Stimulated activated naive CD8-positive, alpha-beta T cell treated with anti-CD3 and anti-CD28 coated beads, Interleukin-15, amount 100 ng/mL, for 72 hours (primary cell): ENCODE data around the gene EPHA1.

Source experiments
- ATAC-seq: fragments of 150-1000 bp; cut with Tn5 transposase; 2 replicates; pipeline ENCODE4 v1.10.0; 2021; ENCODE audit warnings: mild to moderate bottlenecking, moderate library complexity
- DNase-seq, 2 donors: peaks; one replicate each; pipeline ENCODE4 v3.0.0; 2021 to 2022
- H3K27ac Mint-ChIP-seq, 2 donors: one replicate each; pipeline ENCODE4 v1.8.0; 2022; ENCODE audit warnings: mild to moderate bottlenecking in 2 of 2, mixed read lengths in 2 of 2, moderate library complexity in 2 of 2
- H3K27me3 Mint-ChIP-seq: one replicate; pipeline ENCODE4 v1.8.0; 2022; ENCODE audit warnings: mixed read lengths
- H3K4me1 Mint-ChIP-seq: one replicate; pipeline ENCODE4 v1.8.0; 2022; ENCODE audit warnings: mild to moderate bottlenecking, mixed read lengths
- H3K4me3 Mint-ChIP-seq, 2 donors: one replicate each; pipeline ENCODE4 v1.8.0; 2022; ENCODE audit warnings: mild to moderate bottlenecking in 2 of 2, mixed read lengths in 2 of 2, moderate library complexity in 1 of 2
- H3K9me3 Mint-ChIP-seq, 2 donors: one replicate each; pipeline ENCODE4 v1.8.0; 2022; ENCODE audit warnings: mixed read lengths in 2 of 2

EPHA1 gene

DNA sequence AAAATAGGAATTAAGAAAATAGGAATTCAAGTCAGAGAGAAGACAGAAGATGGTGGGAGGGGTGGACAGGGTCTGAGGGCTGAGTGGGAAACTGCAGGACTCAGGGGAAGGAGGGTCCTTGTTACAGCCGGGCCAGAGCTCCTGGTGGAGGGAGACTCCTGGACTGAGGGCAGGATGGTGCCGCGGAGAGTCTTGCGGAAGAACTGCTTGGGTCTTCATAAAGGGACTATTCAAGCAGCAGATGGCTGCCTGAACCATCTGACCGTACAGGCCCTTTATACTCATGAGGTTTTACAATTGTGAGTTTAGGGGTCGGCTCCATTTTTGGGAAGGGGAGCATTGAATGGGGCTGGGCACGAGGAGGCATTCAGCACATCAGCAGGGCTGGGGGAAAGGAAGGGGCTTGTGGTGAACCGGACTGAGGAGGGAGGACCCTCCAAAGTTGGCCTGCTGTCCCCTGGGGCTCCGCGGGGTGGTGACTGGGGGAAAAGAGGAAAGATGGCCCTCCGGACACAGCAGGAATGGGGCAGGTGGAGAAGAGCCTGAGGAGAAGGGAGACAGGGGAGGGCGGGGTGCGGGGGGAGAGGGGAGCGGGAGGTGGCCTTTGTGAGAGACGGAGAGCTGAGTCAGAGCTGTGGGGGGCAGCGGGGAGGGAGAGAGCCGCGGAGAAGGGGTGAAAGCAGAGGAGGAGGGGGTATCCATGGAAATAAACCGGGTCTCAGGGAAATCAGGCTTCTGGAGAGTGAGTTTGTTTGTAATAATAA lies 47.7 kb downstream of the EPHA1 start:
- H3K27me3 Mint-ChIP-seq, result peaks cover 38% of the 10 kb centered on the region
- peaks cover 10% of the 10 kb centered on the region for H3K4me1 Mint-ChIP-seq
- H3K27ac Mint-ChIP-seq, result no peak overlapping the region
- ATAC-seq (no peak), DNase-seq (no peak)
- H3K4me3 Mint-ChIP-seq, result peak overlapping the region; percentile 60 to 65
- no peaks in the 10 kb centered on the region for H3K9me3 Mint-ChIP-seq

- Mint-ChIP-seq H3K4me1 (peaks cover 10% of the 10 kb centered on the region), H3K9me3 (no peaks in the 10 kb centered on the region), H3K27ac (no peak overlapping the region), H3K4me3 (no peak overlapping the region), H3K27me3 (peaks cover 33% of the 10 kb centered on the region)
- DNase-seq (no peak), ATAC-seq (no peak)
These were observed 48.8 kb downstream of the EPHA1 start for GRCh38 chr7:143359771-143360353.

- H3K27ac Mint-ChIP-seq, result no peak overlapping the region
- no peak for DNase-seq
- ATAC-seq, result no peak
- no peaks in the 10 kb centered on the region for H3K9me3 Mint-ChIP-seq
- H3K4me1 Mint-ChIP-seq, result peaks cover 16% of the 10 kb centered on the region
- peaks cover 20% of the 10 kb centered on the region for H3K27me3 Mint-ChIP-seq
- H3K4me3 Mint-ChIP-seq, result no peak overlapping the region
These were observed 50.0 kb downstream of the EPHA1 start for GRCh38 chr7:143358626-143359025.

GRCh38 chr7:143356414-143357050 lies 52.1 kb downstream of the EPHA1 start:
- no peak for DNase-seq
- H3K4me1 Mint-ChIP-seq, result peaks cover 18% of the 10 kb centered on the region
- no peaks in the 10 kb centered on the region for H3K9me3 Mint-ChIP-seq
- H3K27me3 Mint-ChIP-seq, result peaks cover 13% of the 10 kb centered on the region
- no peak overlapping the region for H3K27ac Mint-ChIP-seq
- H3K4me3 Mint-ChIP-seq, result no peak overlapping the region
- ATAC-seq, result no peak

DNA sequence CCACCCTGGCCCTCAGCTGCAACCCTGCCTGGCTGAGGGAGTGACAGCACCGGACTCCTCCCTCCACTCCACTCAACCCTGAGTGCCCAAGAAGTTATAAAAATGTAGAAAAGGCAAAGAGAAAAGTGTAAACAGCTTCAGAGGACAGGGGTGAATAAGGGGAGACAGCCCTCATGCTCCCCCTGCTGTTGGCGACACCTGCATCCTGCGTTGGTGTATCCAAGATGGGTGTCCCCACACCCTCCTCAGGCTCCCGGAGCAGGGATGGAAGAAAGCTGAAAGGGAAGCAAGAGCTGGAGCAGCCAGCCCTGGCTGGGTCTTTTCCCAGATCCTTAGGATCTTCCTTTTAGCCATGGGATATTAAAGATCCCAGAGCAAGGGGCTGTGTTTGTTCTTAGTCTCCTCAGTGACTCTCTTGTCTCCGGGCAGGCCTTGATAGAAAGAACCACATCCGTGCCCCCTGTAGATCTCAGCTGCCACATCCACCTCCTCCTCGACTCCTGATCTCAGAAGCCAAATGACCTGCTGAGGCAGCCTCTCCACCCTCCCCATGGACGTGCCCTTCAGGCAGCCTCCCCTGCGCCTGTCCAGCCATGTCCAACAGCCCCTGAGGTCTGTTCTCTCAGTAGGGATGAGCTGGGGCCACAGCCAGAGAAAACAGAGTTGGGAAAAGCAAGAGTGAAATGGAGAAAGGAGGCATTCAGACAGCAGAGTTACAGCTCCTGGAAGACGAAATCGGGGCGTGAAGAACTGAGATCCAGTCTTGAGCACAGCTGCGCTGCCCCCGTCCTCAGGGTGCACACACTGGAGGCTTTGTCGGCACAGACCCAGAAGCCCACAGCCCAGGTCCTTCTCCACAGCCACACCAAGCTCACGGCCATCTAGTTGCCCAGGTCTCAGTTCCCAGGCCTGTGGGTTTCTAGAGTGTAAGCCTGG lies 52.9 kb downstream of the EPHA1 start:
- peak overlapping the region in 1 of 2 donors; percentile 28 for H3K27ac Mint-ChIP-seq
- no peaks in the 10 kb centered on the region for H3K9me3 Mint-ChIP-seq
- DNase-seq, result no peak
- peaks cover 19% of the 10 kb centered on the region for H3K4me1 Mint-ChIP-seq
- H3K27me3 Mint-ChIP-seq, result peaks cover 6% of the 10 kb centered on the region
- H3K4me3 Mint-ChIP-seq, result no peak overlapping the region
- ATAC-seq, result no peak

DNA sequence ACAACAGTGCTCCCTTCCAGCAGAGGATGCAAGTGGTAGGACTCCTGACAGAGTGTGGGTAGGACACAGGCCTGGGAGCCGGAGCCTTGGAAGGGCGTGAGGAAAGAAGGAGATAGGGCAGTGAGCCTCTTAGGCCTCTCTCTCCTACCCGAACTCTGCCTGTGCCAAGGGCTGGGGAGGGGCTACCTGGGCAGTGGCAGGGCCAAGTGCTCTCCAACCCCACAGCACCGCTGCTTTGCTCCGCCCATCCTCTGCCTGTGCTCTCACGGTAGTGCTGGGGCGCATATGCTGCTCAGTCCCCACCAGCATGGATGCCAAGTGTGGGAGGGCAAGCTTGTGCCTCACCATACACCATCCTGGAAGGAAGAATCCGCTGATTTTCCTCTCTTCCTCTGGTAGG lies 53.7 kb downstream of the EPHA1 start:
- Mint-ChIP-seq H3K9me3 (no peaks in the 10 kb centered on the region), H3K4me3 (no peak overlapping the region), H3K27ac (no peak overlapping the region), H3K4me1 (peaks cover 13% of the 10 kb centered on the region), H3K27me3 (no peaks in the 10 kb centered on the region)
- ATAC-seq, result no peak
- DNase-seq, result no peak

GRCh38 chr7:143354376-143354775 lies 54.3 kb downstream of the EPHA1 start:
- Mint-ChIP-seq H3K27me3 (no peaks in the 10 kb centered on the region), H3K4me1 (peaks cover 13% of the 10 kb centered on the region), H3K27ac (no peak overlapping the region), H3K9me3 (no peaks in the 10 kb centered on the region), H3K4me3 (no peak overlapping the region)
- ATAC-seq (no peak), DNase-seq (no peak)

GRCh38 chr7:143352531-143353002 lies 56.1 kb downstream of the EPHA1 start:
- DNase-seq, result no peak
- H3K27ac Mint-ChIP-seq, result no peak overlapping the region
- H3K4me1 Mint-ChIP-seq, result peaks cover 13% of the 10 kb centered on the region
- no peaks in the 10 kb centered on the region for H3K9me3 Mint-ChIP-seq
- ATAC-seq, result no peak
- H3K27me3 Mint-ChIP-seq, result no peaks in the 10 kb centered on the region
- no peak overlapping the region for H3K4me3 Mint-ChIP-seq

DNA sequence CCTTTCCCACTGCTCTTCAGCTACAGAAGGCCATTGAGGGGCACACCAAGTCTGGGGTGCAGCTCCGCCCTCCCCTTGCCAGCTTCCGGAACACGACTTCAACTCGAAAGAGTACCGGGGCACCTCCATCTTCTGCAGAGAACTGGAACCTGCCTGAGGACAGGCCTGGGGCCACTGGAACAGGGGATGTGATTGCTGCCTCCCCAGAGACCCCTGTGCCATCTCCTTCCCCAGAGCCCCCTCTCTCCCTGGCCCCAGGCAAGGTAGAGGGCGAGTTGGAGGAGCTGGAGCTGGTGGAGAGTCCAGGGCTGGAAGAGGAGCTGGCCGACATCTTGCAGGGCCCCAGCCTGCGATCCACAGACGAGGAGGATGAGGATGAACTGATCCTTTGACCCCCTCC lies 57.1 kb downstream of the EPHA1 start:
- DNase-seq (no peak), ATAC-seq (no peak)
- Mint-ChIP-seq H3K4me1 (peaks cover 13% of the 10 kb centered on the region), H3K27me3 (peaks cover 6% of the 10 kb centered on the region), H3K27ac (no peak overlapping the region), H3K9me3 (no peaks in the 10 kb centered on the region), H3K4me3 (no peak overlapping the region)

DNA sequence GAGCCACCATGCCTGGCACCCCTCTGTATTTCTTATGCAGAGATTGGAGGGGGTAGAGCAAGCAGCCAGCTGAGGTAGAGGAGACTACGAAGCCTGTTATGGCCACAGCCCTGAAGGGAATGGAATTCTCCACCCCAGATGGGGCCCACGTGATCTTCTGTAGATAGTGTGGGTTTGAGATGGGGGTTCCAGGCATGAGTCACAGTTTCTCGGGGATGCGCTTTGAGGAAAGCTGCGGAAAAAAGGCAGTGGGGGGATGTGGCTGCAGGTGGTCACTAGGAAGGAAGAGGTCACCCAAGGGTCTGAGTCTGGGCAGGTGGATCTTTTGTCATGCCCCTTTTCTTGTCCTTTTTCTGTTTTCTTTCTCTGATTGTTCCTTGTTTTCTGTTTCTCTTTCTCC lies 57.6 kb downstream of the EPHA1 start:
- Mint-ChIP-seq H3K27me3 (peaks cover 10% of the 10 kb centered on the region), H3K4me1 (peaks cover 13% of the 10 kb centered on the region), H3K4me3 (no peak overlapping the region), H3K9me3 (no peaks in the 10 kb centered on the region), H3K27ac (no peak overlapping the region)
- ATAC-seq (no peak), DNase-seq (no peak)

GRCh38 chr7:143347950-143348349 lies 60.7 kb downstream of the EPHA1 start:
- Mint-ChIP-seq H3K27ac (no peak overlapping the region), H3K4me3 (no peak overlapping the region), H3K9me3 (no peaks in the 10 kb centered on the region), H3K27me3 (peaks cover 18% of the 10 kb centered on the region), H3K4me1 (peaks cover 15% of the 10 kb centered on the region)
- no peak for DNase-seq
- ATAC-seq, result no peak

- Mint-ChIP-seq H3K27me3 (peaks cover 18% of the 10 kb centered on the region), H3K4me1 (peaks cover 9% of the 10 kb centered on the region), H3K9me3 (no peaks in the 10 kb centered on the region), H3K27ac (peak overlapping the region in 1 of 2 donors; percentile 43), H3K4me3 (peak overlapping the region in 1 of 2 donors; percentile 83)
- ATAC-seq, result no peak
- DNase-seq, result no peak
These were observed 62.6 kb downstream of the EPHA1 start for GRCh38 chr7:143346018-143346417.

DNA sequence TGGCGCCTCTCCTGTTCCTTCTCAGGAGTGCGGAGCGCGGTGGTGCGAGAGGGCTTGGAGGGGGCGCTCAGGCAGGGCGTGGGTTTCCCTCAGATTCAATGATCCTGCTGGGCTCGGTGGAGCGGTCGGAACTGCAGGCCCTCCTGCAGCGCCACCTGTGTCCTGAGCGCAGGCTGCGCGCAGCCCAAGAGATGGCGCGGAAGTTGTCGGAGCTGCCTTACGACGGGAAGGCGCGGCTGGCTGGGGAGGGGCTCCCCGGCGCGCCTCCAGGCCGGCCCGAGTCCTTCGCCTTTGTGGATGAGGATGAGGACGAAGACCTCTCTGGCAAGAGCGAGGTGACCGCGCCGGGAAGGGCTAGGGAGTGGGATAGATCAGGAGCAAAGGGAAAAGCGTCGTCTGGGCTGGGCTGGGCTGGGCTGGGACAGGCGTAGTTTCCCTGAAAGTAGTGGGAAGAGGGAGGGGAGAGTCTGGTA lies 63.2 kb downstream of the EPHA1 start:
- Mint-ChIP-seq H3K9me3 (no peaks in the 10 kb centered on the region), H3K4me3 (peak overlapping the region; percentile 83 to 88), H3K27me3 (peaks cover 18% of the 10 kb centered on the region), H3K27ac (peak overlapping the region; percentile 79 to 81), H3K4me1 (peaks cover 9% of the 10 kb centered on the region)
- ATAC-seq, result peak; percentile 99
- DNase-seq, result peak; percentile 64 to 76

DNA sequence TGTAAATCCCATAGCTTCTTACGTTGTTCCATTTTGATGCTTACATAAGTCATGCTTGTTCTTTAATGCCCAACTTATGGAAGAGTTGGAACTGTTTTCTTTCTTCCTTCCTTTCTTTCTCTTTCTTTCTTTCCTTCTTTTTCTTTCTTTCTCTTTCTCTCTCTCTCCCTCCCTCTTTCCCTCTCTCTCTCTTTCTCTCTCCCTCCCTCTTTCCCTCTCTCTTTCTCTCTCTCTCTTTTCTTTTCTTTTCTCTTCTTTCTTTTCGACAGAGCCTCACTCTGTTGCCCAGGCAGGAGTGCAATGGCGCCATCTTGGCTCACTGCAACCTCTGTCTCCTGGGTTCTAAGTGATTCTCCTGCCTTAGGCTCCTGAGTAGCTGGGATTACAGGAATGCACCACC lies 65.1 kb downstream of the EPHA1 start:
- no peak for ATAC-seq
- H3K4me1 Mint-ChIP-seq, result peaks cover 9% of the 10 kb centered on the region
- no peak for DNase-seq
- no peaks in the 10 kb centered on the region for H3K9me3 Mint-ChIP-seq
- H3K4me3 Mint-ChIP-seq, result no peak overlapping the region
- peaks cover 18% of the 10 kb centered on the region for H3K27me3 Mint-ChIP-seq
- H3K27ac Mint-ChIP-seq, result peak overlapping the region in 1 of 2 donors; percentile 70

DNA sequence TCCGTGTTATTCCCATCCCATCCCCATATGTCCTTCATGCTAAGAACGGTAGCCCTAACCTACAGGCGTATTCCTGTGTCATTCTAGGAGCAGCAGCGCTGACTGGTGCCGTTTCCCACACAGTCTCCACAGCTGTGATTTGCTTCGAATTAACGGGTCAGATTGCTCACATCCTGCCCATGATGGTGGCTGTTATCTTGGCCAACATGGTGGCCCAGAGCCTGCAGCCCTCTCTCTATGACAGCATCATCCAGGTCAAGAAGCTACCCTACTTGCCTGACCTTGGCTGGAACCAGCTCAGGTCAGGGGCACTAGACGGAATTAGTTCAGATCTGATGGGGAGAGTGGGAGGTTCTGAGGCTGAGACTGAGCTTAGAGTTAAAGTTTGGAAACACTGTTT lies 66.8 kb downstream of the EPHA1 start:
- Mint-ChIP-seq H3K4me1 (peaks cover 9% of the 10 kb centered on the region), H3K9me3 (no peaks in the 10 kb centered on the region), H3K27ac (no peak overlapping the region), H3K27me3 (peaks cover 15% of the 10 kb centered on the region), H3K4me3 (no peak overlapping the region)
- no peak for ATAC-seq
- DNase-seq, result no peak
